Nephron (organoid): Measurements from ENCODE around the gene BABAM2.
A peak's percentile ranks its signal among the peaks of the same experiment; 100 is the strongest.

ENCODE experiments used
- H3K27ac Mint-ChIP-seq, 3 experiments: 2 replicates each; pipeline ENCODE4 v1.8.0; 2020; ENCODE audit warnings: mixed read lengths in 3 of 3, mild to moderate bottlenecking in 2 of 3, moderate library complexity in 1 of 3
- H3K27me3 Mint-ChIP-seq: 2 replicates; pipeline ENCODE4 v1.8.0; 2021; ENCODE audit warnings: low read depth, mild to moderate bottlenecking, moderate library complexity, mixed read lengths
- H3K36me3 Mint-ChIP-seq: 2 replicates; pipeline ENCODE4 v1.8.0; 2020; ENCODE audit warnings: low read depth, mixed read lengths
- H3K4me1 Mint-ChIP-seq: 2 replicates; pipeline ENCODE4 v1.8.0; 2020; ENCODE audit warnings: mixed read lengths
- H3K4me3 Mint-ChIP-seq, 3 experiments: 2 replicates each; pipeline ENCODE4 v1.8.0; 2020; ENCODE audit warnings: mild to moderate bottlenecking in 3 of 3, mixed read lengths in 3 of 3, moderate library complexity in 2 of 3
- H3K9me3 Mint-ChIP-seq: 2 replicates; pipeline ENCODE4 v1.8.0; 2020; ENCODE audit warnings: mixed read lengths
- CTCF ChIP-seq, 3 experiments: fragments of 200-600 bp; sonication (generic); IDR thresholded peaks; one replicate each; pipeline ENCODE4 v1.5.0; 2021; ENCODE audit warnings: antibody characterized with exemption in 3 of 3; ENCODE audit not compliant: unreplicated experiment in 3 of 3

BABAM2 gene

GRCh38 chr2:28350791-28351285, 460.3 kb downstream of the BABAM2 start:
- Mint-ChIP-seq H3K4me3 (no peak overlapping the region), H3K9me3 (no peaks in the 10 kb centered on the region), H3K4me1 (peaks cover 45% of the 10 kb centered on the region), H3K27me3 (peaks cover 5% of the 10 kb centered on the region), H3K27ac (no peak overlapping the region), H3K36me3 (no peaks in the 10 kb centered on the region)
- no peak for TF ChIP-seq CTCF (IDR thresholded peaks at IDR 0.05; ENCODE audit: unreplicated experiment in 3 of 3)

DNA sequence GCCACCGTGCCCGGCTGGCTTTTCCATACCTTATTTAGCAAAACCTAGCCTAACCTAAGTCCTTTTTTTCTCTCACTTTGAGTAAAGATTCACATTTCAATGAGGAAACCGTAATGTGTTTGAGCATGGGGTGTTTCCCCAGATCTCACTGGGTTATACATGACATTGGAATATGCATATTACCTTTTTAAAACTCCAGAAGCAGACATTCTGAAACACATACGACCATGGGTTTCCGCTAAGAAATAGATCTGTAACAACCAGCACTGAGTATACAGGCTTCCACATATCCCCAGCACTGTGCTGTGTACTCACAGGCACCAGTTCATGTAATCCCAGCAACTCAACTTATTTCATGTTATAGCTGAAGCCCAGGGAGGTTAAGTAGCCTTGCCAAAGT, 461.1 kb downstream of the BABAM2 start:
- peaks cover 44% of the 10 kb centered on the region for H3K4me1 Mint-ChIP-seq
- peak overlapping the region in 2 of 3 experiments; percentile 61 to 68 for H3K27ac Mint-ChIP-seq
- H3K9me3 Mint-ChIP-seq: no peaks in the 10 kb centered on the region
- H3K36me3 Mint-ChIP-seq: no peaks in the 10 kb centered on the region
- H3K4me3 Mint-ChIP-seq: no peak overlapping the region
- H3K27me3 Mint-ChIP-seq: peaks cover 5% of the 10 kb centered on the region
- TF ChIP-seq CTCF (IDR thresholded peaks at IDR 0.05; ENCODE audit: unreplicated experiment in 3 of 3): no peak

DNA sequence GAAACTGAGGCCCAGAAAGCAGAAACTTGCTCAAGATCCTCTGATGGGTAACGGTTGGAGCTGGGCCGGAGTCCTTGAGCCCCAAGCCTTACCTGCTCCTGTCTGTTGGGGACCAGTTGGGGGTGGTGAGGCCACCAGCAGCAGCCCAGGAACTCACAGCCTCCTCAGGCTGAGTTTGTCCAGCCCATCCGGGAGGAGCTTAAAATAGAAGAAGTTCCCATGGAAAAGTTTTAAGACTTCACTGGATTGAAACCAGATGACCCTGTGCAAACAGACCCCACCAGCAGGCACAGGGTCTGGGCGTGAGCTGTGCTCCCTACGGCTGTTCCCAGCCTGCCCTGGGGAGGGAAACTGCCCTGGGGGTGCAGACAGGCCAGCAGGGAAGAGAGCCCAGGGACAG, 461.6 kb downstream of the BABAM2 start:
- TF ChIP-seq CTCF (IDR thresholded peaks at IDR 0.05; ENCODE audit: unreplicated experiment in 3 of 3): no peak
- H3K27me3 Mint-ChIP-seq: peaks cover 5% of the 10 kb centered on the region
- H3K4me3 Mint-ChIP-seq: no peak overlapping the region
- no peaks in the 10 kb centered on the region for H3K9me3 Mint-ChIP-seq
- peak overlapping the region; percentile 3 to 81 (median 68) for H3K27ac Mint-ChIP-seq
- H3K36me3 Mint-ChIP-seq: no peaks in the 10 kb centered on the region
- peaks cover 43% of the 10 kb centered on the region for H3K4me1 Mint-ChIP-seq

GRCh38 chr2:28352610-28353195, 462.2 kb downstream of the BABAM2 start:
- H3K9me3 Mint-ChIP-seq: no peaks in the 10 kb centered on the region
- H3K4me1 Mint-ChIP-seq: peaks cover 39% of the 10 kb centered on the region
- peak overlapping the region; percentile 3 to 81 (median 68) for H3K27ac Mint-ChIP-seq
- no peaks in the 10 kb centered on the region for H3K36me3 Mint-ChIP-seq
- TF ChIP-seq CTCF (IDR thresholded peaks at IDR 0.05; ENCODE audit: unreplicated experiment in 3 of 3): no peak
- peaks cover 5% of the 10 kb centered on the region for H3K27me3 Mint-ChIP-seq
- H3K4me3 Mint-ChIP-seq: no peak overlapping the region

GRCh38 chr2:28354920-28355520, 464.5 kb downstream of the BABAM2 start:
- Mint-ChIP-seq H3K36me3 (no peaks in the 10 kb centered on the region), H3K4me3 (no peak overlapping the region), H3K9me3 (no peaks in the 10 kb centered on the region), H3K4me1 (peaks cover 33% of the 10 kb centered on the region), H3K27ac (peak overlapping the region in 2 of 3 experiments; percentile 74 to 92), H3K27me3 (peaks cover 5% of the 10 kb centered on the region)
- TF ChIP-seq CTCF (IDR thresholded peaks at IDR 0.05; ENCODE audit: unreplicated experiment in 3 of 3): no peak
